Measurements from ENCODE around the gene SMLR1. TPM values are rescaled to one million over a fixed set of nuclear protein-coding genes. Genes with fewer than 3 reads are reported as not detected.

The SMLR1 gene
- total RNA-seq, 1 experiment from 2014 or later = not detected

- Histone ChIP-seq H3K9me3 (ENCODE audit: control insufficient read depth in 1 of 2, insufficient read depth in 1 of 2, low read depth in 1 of 2, low read length in 2 of 2) (no peaks in the 10 kb centered on the region), H3K4me2 (ENCODE audit: low read length) (no peak overlapping the region), H3K9ac (ENCODE audit: low read length) (no peak overlapping the region), H3K4me1 (ENCODE audit: control insufficient read depth in 1 of 2, insufficient read depth in 2 of 2, low read length in 2 of 2) (peaks cover 0 to 5% of the 10 kb centered on the region in 2 experiments; a peak in 1 of 4 replicates), H4K20me1 (ENCODE audit: insufficient read depth) (no peaks in the 10 kb centered on the region), H3K27me3 (ENCODE audit: insufficient read depth, low read length) (no peaks in the 10 kb centered on the region), H2AFZ (ENCODE audit: low read depth, low read length, poor library complexity, severe bottlenecking) (no peak overlapping the region), H3K79me2 (ENCODE audit: insufficient read depth, low read length) (no peaks in the 10 kb centered on the region), H3K27ac (ENCODE audit: low read depth, low read length) (no peak overlapping the region), H3K4me3 (replicated peaks in 1 of 2; ENCODE audit: low read depth in 1 of 2, low read length in 2 of 2) (no peak overlapping the region), H3K9me2 (ENCODE audit: insufficient read depth) (no peaks in the 10 kb centered on the region), H3K36me3 (ENCODE audit: control insufficient read depth in 1 of 2, insufficient read depth in 2 of 2, low read length in 2 of 2) (no peaks in the 10 kb centered on the region)
- ChIA-PET RAD21 (ENCODE audit: low non-redundant PET in 1 of 2, low total read pairs in 2 of 2, uncharacterized antibody in 2 of 2, unreplicated experiment in 2 of 2) (no interaction called here), CTCF (no interaction called here), POLR2A (no interaction called here)
- ATAC-seq (peak; percentile 66; the same call in 1 of the 2 replicates), DNase-seq (ENCODE audit: low read depth, low spot score) (no peak)
- no peak for TF ChIP-seq RAD21 (IDR thresholded peaks at IDR 0.05; ENCODE audit: low read depth)
- TF ChIP-seq POLR2A (IDR thresholded peaks at IDR 0.05; ENCODE audit: borderline replicate concordance, extremely low read depth, insufficient read depth, insufficient read length) = no peak
- TF ChIP-seq CBX3 (IDR thresholded peaks at IDR 0.05; ENCODE audit: low read depth) = no peak
- no peak for TF ChIP-seq SRF (IDR thresholded peaks at IDR 0.05; ENCODE audit: low read depth)
- TF ChIP-seq ZNF274 (IDR thresholded peaks at IDR 0.05; ENCODE audit: low read depth, low read length) = no peak
- TF ChIP-seq FOSL1 (IDR thresholded peaks at IDR 0.05; ENCODE audit: low read depth) = no peak
- TF ChIP-seq TCF7L2 (IDR thresholded peaks at IDR 0.05; ENCODE audit: borderline replicate concordance, extremely low read depth, insufficient read depth, insufficient read length) = no peak
- no peak for TF ChIP-seq EGR1 (IDR thresholded peaks at IDR 0.05; ENCODE audit: low read depth)
- TF ChIP-seq ELF1 (IDR thresholded peaks at IDR 0.05; ENCODE audit: borderline replicate concordance, low read depth) = no peak
- no peak for TF ChIP-seq YY1 (IDR thresholded peaks at IDR 0.05; ENCODE audit: extremely low read depth, insufficient replicate concordance, low read depth, low read length)
- TF ChIP-seq POLR2AphosphoS5 (IDR thresholded peaks at IDR 0.05; ENCODE audit: low read depth, low read length) = no peak
- TF ChIP-seq JUND (IDR thresholded peaks at IDR 0.05) = no peak
- intact Hi-C loops (cut with micrococcal nuclease) = no loop called here
- BruUV-seq (replicated peaks) = no TSS peak
Measured at GRCh38 chr6:130848945-130849344, 21.7 kb downstream of the SMLR1 start.

GRCh38 chr6:130849594-130849993, 22.4 kb downstream of the SMLR1 start:
- Histone ChIP-seq H3K9me2 (ENCODE audit: insufficient read depth) (no peaks in the 10 kb centered on the region), H3K4me2 (ENCODE audit: low read length) (no peak overlapping the region), H3K27ac (ENCODE audit: low read depth, low read length) (no peak overlapping the region), H3K4me3 (replicated peaks in 1 of 2; ENCODE audit: low read depth in 1 of 2, low read length in 2 of 2) (no peak overlapping the region), H2AFZ (ENCODE audit: low read depth, low read length, poor library complexity, severe bottlenecking) (no peak overlapping the region), H3K9me3 (ENCODE audit: control insufficient read depth in 1 of 2, insufficient read depth in 1 of 2, low read depth in 1 of 2, low read length in 2 of 2) (no peaks in the 10 kb centered on the region), H3K4me1 (ENCODE audit: control insufficient read depth in 1 of 2, insufficient read depth in 2 of 2, low read length in 2 of 2) (peaks cover 0 to 5% of the 10 kb centered on the region in 2 experiments; a peak in 1 of 4 replicates), H3K36me3 (ENCODE audit: control insufficient read depth in 1 of 2, insufficient read depth in 2 of 2, low read length in 2 of 2) (no peaks in the 10 kb centered on the region), H3K79me2 (ENCODE audit: insufficient read depth, low read length) (no peaks in the 10 kb centered on the region), H3K27me3 (ENCODE audit: insufficient read depth, low read length) (no peaks in the 10 kb centered on the region), H3K9ac (ENCODE audit: low read length) (no peak overlapping the region), H4K20me1 (ENCODE audit: insufficient read depth) (no peaks in the 10 kb centered on the region)
- CTCF ChIA-PET = no interaction called here
- ATAC-seq = no peak
- POLR2A ChIA-PET = no interaction called here
- no TSS peak for BruUV-seq (replicated peaks)
- DNase-seq (ENCODE audit: low read depth, low spot score) = no peak
- RAD21 ChIA-PET (ENCODE audit: low non-redundant PET in 1 of 2, low total read pairs in 2 of 2, uncharacterized antibody in 2 of 2, unreplicated experiment in 2 of 2) = no interaction called here
- intact Hi-C loops (cut with micrococcal nuclease) = no loop called here
- TF ChIP-seq JUND (IDR thresholded peaks at IDR 0.05) = no peak
- no peak for TF ChIP-seq RAD21 (IDR thresholded peaks at IDR 0.05; ENCODE audit: low read depth)
- TF ChIP-seq ZFX (IDR thresholded peaks at IDR 0.05) = no peak
- no peak for TF ChIP-seq FOSL1 (IDR thresholded peaks at IDR 0.05; ENCODE audit: low read depth)
- no peak for TF ChIP-seq CTCF (IDR thresholded peaks at IDR 0.05 in 2 of 3, conservative IDR thresholded peaks at IDR 0.05 in 1 of 3; ENCODE audit: borderline replicate concordance in 1 of 3, insufficient read depth in 1 of 3, low read depth in 2 of 3, low read length in 2 of 3)
- TF ChIP-seq CBX3 (IDR thresholded peaks at IDR 0.05; ENCODE audit: low read depth) = no peak
- no peak for TF ChIP-seq SP1 (IDR thresholded peaks at IDR 0.05; ENCODE audit: low read depth)
- no peak for TF ChIP-seq EZH2phosphoT487 (IDR thresholded peaks at IDR 0.05; ENCODE audit: borderline replicate concordance)
- TF ChIP-seq EZH2 (IDR thresholded peaks at IDR 0.05) = no peak
- TF ChIP-seq REST (IDR thresholded peaks at IDR 0.05; ENCODE audit: low read depth) = no peak

All from HCT116 (cell line).